Effector memory CD4-positive, alpha-beta T cell (primary cell): ENCODE data around the gene ZC3HAV1.
"Not testable (repeated sequence)": the region's sequence is repeated elsewhere in the genome, so short reads cannot be mapped to it uniquely, and the experiment has no call there.

Experiments
- DNase-seq, 3 donors: peaks; one replicate each; pipeline ENCODE4 v3.0.0-alpha.2; 2020
- H3K27ac ChIP-seq: 2 replicates; pipeline ENCODE4 v1.7.0; 2013; ENCODE audit warnings: mild to moderate bottlenecking, low read length, moderate library complexity; ENCODE audit not compliant: insufficient read depth, poor library complexity, severe bottlenecking
- H3K27me3 ChIP-seq: replicated peaks from 2 replicates; pipeline ENCODE4 v1.7.0; 2013; ENCODE audit warnings: mild to moderate bottlenecking, low read length; ENCODE audit not compliant: insufficient read depth, control insufficient read depth, poor library complexity, severe bottlenecking
- H3K36me3 ChIP-seq: 2 replicates; pipeline ENCODE4 v1.7.0; 2013; ENCODE audit warnings: mild to moderate bottlenecking, low read length, moderate library complexity; ENCODE audit not compliant: control insufficient read depth, insufficient read depth
- H3K4me1 ChIP-seq: 2 replicates; pipeline ENCODE4 v1.7.0; 2013; ENCODE audit warnings: low read length, mild to moderate bottlenecking; ENCODE audit not compliant: control insufficient read depth, insufficient read depth, poor library complexity, severe bottlenecking
- H3K4me3 ChIP-seq: 2 replicates; pipeline ENCODE4 v1.7.0; 2013; ENCODE audit warnings: low read length, low read depth, mild to moderate bottlenecking; ENCODE audit not compliant: insufficient read depth, poor library complexity, severe bottlenecking
- H3K9me3 ChIP-seq: 2 replicates; pipeline ENCODE4 v1.7.0; 2013; ENCODE audit warnings: mild to moderate bottlenecking, low read length, moderate library complexity; ENCODE audit not compliant: control insufficient read depth

The ZC3HAV1 gene

GRCh38 chr7:139112741-139113250 is 3.3 kb upstream of the ZC3HAV1 start:
- peaks cover 4% of the 10 kb centered on the region for H3K36me3 ChIP-seq
- peak overlapping the region; percentile 68 for H3K27ac ChIP-seq
- no peak for DNase-seq
- no peaks in the 10 kb centered on the region for H3K9me3 ChIP-seq
- H3K27me3 ChIP-seq: no peaks in the 10 kb centered on the region
- H3K4me1 ChIP-seq: peaks cover 10% of the 10 kb centered on the region
- no peak overlapping the region for H3K4me3 ChIP-seq

- H3K27ac ChIP-seq: peak overlapping the region; percentile 68
- H3K4me3 ChIP-seq: no peak overlapping the region
- no peaks in the 10 kb centered on the region for H3K27me3 ChIP-seq
- no peaks in the 10 kb centered on the region for H3K9me3 ChIP-seq
- DNase-seq: no peak
- peaks cover 8% of the 10 kb centered on the region for H3K36me3 ChIP-seq
- H3K4me1 ChIP-seq: peaks cover 10% of the 10 kb centered on the region
Observed at GRCh38 chr7:139112316-139112715, 2.8 kb upstream of the ZC3HAV1 start.

- no peak for DNase-seq
- Histone ChIP-seq H3K27me3 (no peaks in the 10 kb centered on the region), H3K9me3 (no peaks in the 10 kb centered on the region), H3K4me3 (no peak overlapping the region), H3K27ac (peak overlapping the region; percentile 68), H3K36me3 (peaks cover 12% of the 10 kb centered on the region), H3K4me1 (peaks cover 10% of the 10 kb centered on the region)
Observed at GRCh38 chr7:139111811-139112301, 2.3 kb upstream of the ZC3HAV1 start.

- Histone ChIP-seq H3K27ac (peak overlapping the region; percentile 68), H3K4me3 (no peak overlapping the region), H3K4me1 (peaks cover 10% of the 10 kb centered on the region), H3K27me3 (no peaks in the 10 kb centered on the region), H3K36me3 (peaks cover 12% of the 10 kb centered on the region), H3K9me3 (no peaks in the 10 kb centered on the region)
- DNase-seq: no peak
Observed at GRCh38 chr7:139111147-139111546, 1.6 kb upstream of the ZC3HAV1 start.

DNA sequence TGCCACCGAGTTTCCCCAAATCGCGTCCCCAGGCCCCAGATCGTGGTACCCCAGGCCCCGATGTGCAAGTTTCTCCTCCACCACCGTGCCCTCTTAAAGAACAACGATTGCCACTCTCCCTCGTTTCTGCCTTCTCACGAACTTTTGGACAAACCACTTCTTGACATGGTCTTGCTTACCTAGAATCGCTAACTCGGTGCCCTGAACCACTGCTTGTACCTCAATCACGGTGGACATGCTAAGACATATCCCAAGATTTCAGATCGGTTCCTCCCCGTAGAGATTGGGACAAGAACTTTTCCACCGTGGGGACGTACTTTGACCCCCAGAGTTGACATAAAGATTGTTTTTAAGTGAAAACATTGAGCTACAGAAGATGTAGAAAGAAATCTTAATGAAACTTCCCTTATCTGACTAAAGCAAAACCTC is 477 bp upstream of the ZC3HAV1 start:
- peak overlapping the region; percentile 88 for H3K27ac ChIP-seq
- H3K9me3 ChIP-seq: no peaks in the 10 kb centered on the region
- DNase-seq: no peak
- H3K36me3 ChIP-seq: peaks cover 12% of the 10 kb centered on the region
- peaks cover 10% of the 10 kb centered on the region for H3K4me1 ChIP-seq
- peak overlapping the region; percentile 86 for H3K4me3 ChIP-seq
- H3K27me3 ChIP-seq: no peaks in the 10 kb centered on the region

GRCh38 chr7:139108266-139109187 is 993 bp downstream of the ZC3HAV1 start:
- peak overlapping the region; percentile 88 for H3K27ac ChIP-seq
- H3K27me3 ChIP-seq: no peaks in the 10 kb centered on the region
- no peak for DNase-seq

GRCh38 chr7:139106959-139107358 is 2.6 kb downstream of the ZC3HAV1 start:
- Histone ChIP-seq H3K27me3 (no peaks in the 10 kb centered on the region), H3K36me3 (peaks cover 12% of the 10 kb centered on the region), H3K4me3 (peak overlapping the region; percentile 86), H3K27ac (peak overlapping the region; percentile 70), H3K4me1 (peaks cover 26% of the 10 kb centered on the region), H3K9me3 (no peaks in the 10 kb centered on the region)
- DNase-seq: no peak

More at GRCh38 chr7:139108266-139109187, 993 bp downstream of the ZC3HAV1 start:
- peak overlapping the region; percentile 86 for H3K4me3 ChIP-seq
- peaks cover 14% of the 10 kb centered on the region for H3K4me1 ChIP-seq
- no peaks in the 10 kb centered on the region for H3K9me3 ChIP-seq
- peaks cover 12% of the 10 kb centered on the region for H3K36me3 ChIP-seq

DNA sequence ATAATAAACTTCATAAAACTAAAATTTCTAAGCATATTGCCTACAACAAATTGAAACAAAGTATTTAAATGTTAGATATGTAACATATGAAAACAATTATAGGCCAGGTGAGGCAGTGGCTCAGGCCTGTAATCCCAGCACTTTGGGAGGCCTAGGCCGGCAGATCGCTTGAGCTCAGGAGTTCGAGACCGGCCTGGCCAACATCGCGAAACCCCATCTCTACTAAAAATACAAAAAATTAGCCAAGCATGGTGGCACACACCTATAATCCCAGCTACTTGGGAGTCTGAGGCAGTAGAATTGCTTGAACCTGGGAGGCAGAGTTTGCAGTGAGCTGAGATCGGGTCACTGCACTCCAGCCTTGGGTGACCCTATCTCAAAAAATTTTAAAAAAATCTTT is 3.3 kb downstream of the ZC3HAV1 start:
- not testable (repeated sequence) for H3K27me3 ChIP-seq, H3K9me3 ChIP-seq, DNase-seq
- Histone ChIP-seq H3K27ac (peak overlapping the region; percentile 70), H3K4me3 (peak overlapping the region; percentile 86), H3K4me1 (peaks cover 21% of the 10 kb centered on the region), H3K36me3 (peaks cover 12% of the 10 kb centered on the region)

- Histone ChIP-seq H3K27ac (peak overlapping the region; percentile 70), H3K27me3 (no peaks in the 10 kb centered on the region), H3K4me1 (peaks cover 17% of the 10 kb centered on the region), H3K4me3 (peak overlapping the region; percentile 86), H3K36me3 (peaks cover 12% of the 10 kb centered on the region), H3K9me3 (no peaks in the 10 kb centered on the region)
- DNase-seq: no peak
Observed at GRCh38 chr7:139105484-139105883, 4.0 kb downstream of the ZC3HAV1 start.

- no peaks in the 10 kb centered on the region for H3K9me3 ChIP-seq
- peak overlapping the region; percentile 70 for H3K27ac ChIP-seq
- H3K27me3 ChIP-seq: no peaks in the 10 kb centered on the region
- peak overlapping the region; percentile 86 for H3K4me3 ChIP-seq
- H3K36me3 ChIP-seq: peaks cover 15% of the 10 kb centered on the region
- H3K4me1 ChIP-seq: peaks cover 23% of the 10 kb centered on the region
- DNase-seq: no peak
Observed at GRCh38 chr7:139104091-139104450, 5.4 kb downstream of the ZC3HAV1 start.
